ENCODE data around the gene ARL11.

Gene ARL11

GRCh38 chr13:49616676-49617065 is 11.6 kb upstream of the ARL11 start:
- no peak for DNase-seq (ENCODE audit: low read depth)
- TF ChIP-seq CTCF (conservative IDR thresholded peaks at IDR 0.05; ENCODE audit: low read depth, low read length): no peak
- no peak overlapping the region for H3K4me3 ChIP-seq (ENCODE audit: low read length)

- H3K4me3 ChIP-seq (ENCODE audit: low read length): no peak overlapping the region
- DNase-seq (ENCODE audit: low read depth): no peak
- TF ChIP-seq CTCF (conservative IDR thresholded peaks at IDR 0.05; ENCODE audit: low read depth, low read length): no peak
Observed at GRCh38 chr13:49620170-49620621, 8.1 kb upstream of the ARL11 start.

GRCh38 chr13:49622174-49622946 is 5.9 kb upstream of the ARL11 start:
- no peak for DNase-seq (ENCODE audit: low read depth)
- no peak overlapping the region for H3K4me3 ChIP-seq (ENCODE audit: low read length)
- TF ChIP-seq CTCF (conservative IDR thresholded peaks at IDR 0.05; ENCODE audit: low read depth, low read length): no peak

GRCh38 chr13:49624229-49624628 is 4.1 kb upstream of the ARL11 start:
- no peak overlapping the region for H3K4me3 ChIP-seq (ENCODE audit: low read length)
- DNase-seq (ENCODE audit: low read depth): no peak
- TF ChIP-seq CTCF (conservative IDR thresholded peaks at IDR 0.05; ENCODE audit: low read depth, low read length): no peak

- no peak overlapping the region for H3K4me3 ChIP-seq (ENCODE audit: low read length)
- no peak for DNase-seq (ENCODE audit: low read depth)
- no peak for TF ChIP-seq CTCF (conservative IDR thresholded peaks at IDR 0.05; ENCODE audit: low read depth, low read length)
Observed at GRCh38 chr13:49625392-49626079, 2.8 kb upstream of the ARL11 start.

- DNase-seq (ENCODE audit: low read depth): no peak
- H3K4me3 ChIP-seq (ENCODE audit: low read length): no peak overlapping the region
- no peak for TF ChIP-seq CTCF (conservative IDR thresholded peaks at IDR 0.05; ENCODE audit: low read depth, low read length)
Observed at GRCh38 chr13:49629196-49629938, 1.1 kb downstream of the ARL11 start.

Data from retinal pigment epithelial cell (primary cell).